ENCODE measurements around the gene ASNSD1.

GRCh38 chr2:189709501-189710221 is 48.4 kb downstream of the ASNSD1 start:
- TF ChIP-seq CTCF (conservative IDR thresholded peaks at IDR 0.05; ENCODE audit: low read length) = no peak
- no peak for TF ChIP-seq EZH2phosphoT487 (IDR thresholded peaks at IDR 0.05; ENCODE audit: borderline replicate concordance, low read depth, low read length)

All from OCI-LY7 (cell line).